Measurements from ENCODE around the gene NAT9.

Gene NAT9

GRCh38 chr17:74779501-74779900, 3.4 kb upstream of the NAT9 start:
- DNase-seq, result no peak

DNA sequence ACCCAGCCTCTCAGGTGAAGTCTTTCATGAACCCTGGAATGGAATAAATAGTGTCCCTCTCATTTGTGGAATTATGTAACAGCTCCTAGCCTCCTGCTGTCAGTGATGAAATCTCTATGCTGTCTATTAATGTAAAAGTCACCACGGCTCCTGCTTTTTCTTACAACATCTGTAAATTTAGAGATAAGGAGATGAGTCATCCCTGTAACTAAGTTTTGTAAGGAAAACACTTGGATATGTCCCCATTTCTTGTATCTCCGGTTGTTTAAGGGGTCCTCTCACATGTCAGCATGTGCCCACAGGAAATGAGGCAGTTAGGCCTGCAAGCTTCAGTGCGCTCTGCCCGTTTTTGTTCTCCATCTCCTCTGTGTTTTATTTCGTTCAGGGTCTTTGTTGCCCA, 2.8 kb upstream of the NAT9 start:
- no peak for DNase-seq

GRCh38 chr17:74777901-74778515, 1.9 kb upstream of the NAT9 start:
- no peak for DNase-seq

- no peak for DNase-seq
Measured at GRCh38 chr17:74776990-74777389, 845 bp upstream of the NAT9 start.

- DNase-seq, result no peak
Measured at GRCh38 chr17:74775409-74776043, 619 bp downstream of the NAT9 start.

- no peak for DNase-seq
Measured at GRCh38 chr17:74773871-74774286, 2.3 kb downstream of the NAT9 start.

GRCh38 chr17:74773414-74773813, 2.7 kb downstream of the NAT9 start:
- no peak for DNase-seq

DNA sequence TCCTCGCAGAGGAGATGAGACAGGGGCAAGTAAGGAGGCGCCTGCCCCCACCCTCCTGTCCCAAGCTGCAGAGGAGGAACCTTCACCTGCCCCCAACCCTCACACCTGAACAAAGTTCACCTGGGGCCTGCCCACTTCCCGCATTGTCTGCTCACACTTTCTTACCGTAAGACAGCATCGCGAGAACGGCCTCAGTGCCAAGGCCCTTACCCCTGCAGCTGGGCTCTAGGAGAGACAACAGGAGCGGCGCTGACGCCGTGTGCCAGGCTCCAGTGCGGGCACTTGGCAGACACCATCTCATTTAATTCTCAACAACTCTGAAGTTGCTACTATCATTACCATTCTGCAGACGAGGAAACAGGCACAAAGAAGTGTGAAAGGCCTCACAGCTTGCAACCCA, 4.1 kb downstream of the NAT9 start:
- DNase-seq, result no peak

- DNase-seq, result no peak
Measured at GRCh38 chr17:74771319-74771914, 4.7 kb downstream of the NAT9 start.

- peak; percentile 67 for DNase-seq
Measured at GRCh38 chr17:74770498-74771318, 5.4 kb downstream of the NAT9 start.

DNA sequence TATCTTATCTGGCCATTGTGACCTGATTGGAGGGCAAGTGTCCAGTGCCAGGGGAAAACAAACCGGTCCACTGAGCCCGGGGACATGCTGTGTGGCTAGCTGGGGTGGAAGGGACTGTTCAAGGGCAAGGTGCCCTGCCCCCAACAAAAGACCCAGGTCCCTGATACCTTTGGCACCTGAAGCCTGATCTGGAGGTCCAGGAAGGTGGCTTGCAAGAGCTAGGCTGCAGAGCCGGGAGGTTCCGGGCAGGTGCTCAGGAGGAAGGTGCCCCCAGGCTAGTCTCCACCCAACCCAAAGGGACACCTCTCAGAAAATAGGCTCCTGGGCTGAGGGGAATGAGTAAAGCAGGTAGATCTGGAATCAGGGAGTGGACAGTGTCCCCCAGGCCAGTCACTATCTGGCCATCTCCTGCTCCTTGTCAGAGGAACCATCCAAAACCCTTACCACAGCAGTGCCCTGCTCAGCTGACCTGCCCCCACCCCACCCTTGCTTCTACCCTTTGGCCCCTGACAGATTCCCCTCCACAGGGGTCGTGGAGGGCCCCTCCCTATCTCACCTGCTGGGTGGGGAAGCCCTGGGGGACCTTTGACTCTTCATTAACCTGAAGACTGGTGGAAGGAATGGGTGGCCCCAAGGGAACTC, 6.2 kb downstream of the NAT9 start:
- no peak for DNase-seq

GRCh38 chr17:74769266-74769855, 6.8 kb downstream of the NAT9 start:
- DNase-seq, result no peak

DNA sequence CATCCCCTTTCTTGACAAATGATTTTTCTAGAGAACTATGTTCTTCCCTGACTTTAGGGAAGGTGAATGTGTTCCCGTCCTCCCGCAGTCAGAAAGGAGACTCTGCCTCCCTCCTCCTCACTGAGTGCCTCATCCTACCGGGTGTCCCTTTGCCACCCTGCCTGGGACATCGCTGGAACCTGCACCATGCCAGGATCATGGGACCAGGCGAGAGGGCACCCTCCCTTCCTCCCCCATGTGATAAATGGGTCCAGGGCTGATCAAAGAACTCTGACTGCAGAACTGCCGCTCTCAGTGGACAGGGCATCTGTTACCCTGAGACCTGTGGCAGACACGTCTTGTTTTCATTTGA, 7.4 kb downstream of the NAT9 start:
- no peak for DNase-seq

GRCh38 chr17:74768069-74768762, 7.9 kb downstream of the NAT9 start:
- DNase-seq, result no peak

- DNase-seq, result no peak
Measured at GRCh38 chr17:74767111-74767516, 9.0 kb downstream of the NAT9 start.

GRCh38 chr17:74766413-74766812, 9.7 kb downstream of the NAT9 start:
- no peak for DNase-seq

GRCh38 chr17:74764751-74765286, 11.3 kb downstream of the NAT9 start:
- DNase-seq, result no peak

DNA sequence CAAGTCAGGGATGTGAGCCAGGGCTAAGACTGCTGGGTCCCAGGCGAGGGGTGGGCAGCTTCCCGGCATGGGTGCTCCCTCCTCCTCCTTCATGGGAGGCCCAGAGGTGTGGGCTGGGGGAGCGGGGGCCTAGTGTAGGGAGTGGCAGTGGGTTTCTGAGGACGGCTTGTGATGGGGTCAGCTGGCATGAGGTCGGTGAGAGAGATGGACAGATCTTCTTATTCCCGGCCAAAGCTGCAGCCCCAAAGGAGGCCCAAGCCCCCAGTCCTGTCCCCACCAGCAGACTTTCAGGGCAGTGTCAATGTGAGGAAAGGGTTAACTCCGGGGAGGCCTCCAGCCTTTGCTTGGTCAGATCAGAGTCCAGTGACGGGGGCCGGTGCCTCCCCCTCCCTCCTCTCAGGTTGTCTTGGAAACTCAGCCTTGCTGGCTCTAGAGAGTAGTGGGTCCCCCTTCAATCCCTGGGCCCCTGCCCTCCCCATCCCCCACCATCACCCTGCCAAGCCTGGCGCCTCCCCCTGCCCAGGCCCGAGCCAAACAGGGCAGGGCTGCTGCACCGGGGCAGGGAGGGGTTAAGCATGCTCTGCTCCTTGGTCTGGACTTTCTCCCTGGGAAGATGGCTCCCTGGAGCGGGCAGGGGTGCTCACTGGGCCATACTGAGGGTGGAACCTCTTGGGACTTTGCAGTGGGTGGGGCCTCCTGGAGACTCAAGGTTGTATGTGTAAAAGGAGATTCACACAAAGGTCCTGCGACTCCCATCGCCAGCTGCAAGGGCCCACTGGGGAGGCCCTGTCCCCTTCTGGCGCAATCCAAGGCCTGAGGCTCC, 12.4 kb downstream of the NAT9 start:
- DNase-seq, result no peak

DNA sequence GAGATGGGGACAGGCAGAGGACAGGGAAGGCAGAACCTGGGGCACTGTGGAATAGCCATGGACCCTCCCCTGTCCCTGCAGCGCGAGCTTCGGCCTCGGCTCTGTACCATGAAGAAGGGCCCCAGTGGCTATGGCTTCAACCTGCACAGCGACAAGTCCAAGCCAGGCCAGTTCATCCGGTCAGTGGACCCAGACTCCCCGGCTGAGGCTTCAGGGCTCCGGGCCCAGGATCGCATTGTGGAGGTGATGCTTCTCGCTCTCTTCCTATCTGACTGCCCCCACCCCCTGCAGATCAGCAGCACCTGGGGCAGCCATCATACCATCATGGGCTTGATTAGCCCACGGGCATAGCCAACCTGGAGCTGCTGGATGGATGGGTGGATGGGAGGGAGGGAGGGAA, 14.2 kb downstream of the NAT9 start:
- no peak for DNase-seq

GRCh38 chr17:74761419-74761818, 14.7 kb downstream of the NAT9 start:
- DNase-seq, result no peak
